HL-60 (cell line): ENCODE measurements around the gene SYT12.

Experiments used
- DNase-seq, 2 experiments: peaks; one replicate each; pipeline ENCODE4 v3.0.0-alpha.2; 2010 to 2020; ENCODE audit warnings: low read depth in 1 of 2, low spot score in 1 of 2
- H3K27ac ChIP-seq: fragments of 250-450 bp; sonication (Bioruptor Pico); replicated peaks from 2 replicates; pipeline ENCODE4 v1.5.1; 2020; ENCODE audit warnings: mild to moderate bottlenecking, moderate library complexity
- H3K27me3 ChIP-seq: fragments of 250-450 bp; sonication (Bioruptor Pico); 2 replicates; pipeline ENCODE4 v1.5.1; 2021; ENCODE audit warnings: mild to moderate bottlenecking, moderate library complexity; ENCODE audit not compliant: insufficient read depth, poor library complexity, severe bottlenecking
- H3K4me3 ChIP-seq: replicated peaks from 2 replicates; pipeline ENCODE4 v1.5.1; 2011; ENCODE audit warnings: mild to moderate bottlenecking, control low read depth, low read length; ENCODE audit not compliant: insufficient read depth
- CTCF ChIP-seq: IDR thresholded peaks from one replicate; pipeline ENCODE4 v1.5.1; 2011; ENCODE audit warnings: low read length, control low read depth, inconsistent platforms; ENCODE audit not compliant: insufficient read depth
- GABPA ChIP-seq: IDR thresholded peaks from 2 replicates; pipeline ENCODE4 v1.6.1; 2012; ENCODE audit warnings: low read depth
- POLR2AphosphoS5 ChIP-seq: IDR thresholded peaks from 2 replicates; pipeline ENCODE4 v1.6.1; 2012; ENCODE audit warnings: low read depth
- REST ChIP-seq: IDR thresholded peaks from 2 replicates; pipeline ENCODE4 v1.6.1; 2012; ENCODE audit warnings: low read depth; ENCODE audit not compliant: insufficient replicate concordance
- SPI1 ChIP-seq: IDR thresholded peaks from 2 replicates; pipeline ENCODE4 v1.6.1; 2012; ENCODE audit warnings: low read depth, mild to moderate bottlenecking, borderline replicate concordance

SYT12 gene

GRCh38 chr11:67034350-67034749 is 11.4 kb downstream of the SYT12 start:
- no peak for TF ChIP-seq CTCF
- TF ChIP-seq REST = no peak
- no peak for TF ChIP-seq SPI1
- no peak for TF ChIP-seq GABPA
- no peak for TF ChIP-seq POLR2AphosphoS5
- DNase-seq = no peak
- no peak overlapping the region for H3K27ac ChIP-seq
- peaks cover 21% of the 10 kb centered on the region for H3K27me3 ChIP-seq
- H3K4me3 ChIP-seq = no peak overlapping the region

- Histone ChIP-seq H3K4me3 (no peak overlapping the region), H3K27me3 (peaks cover 5% of the 10 kb centered on the region), H3K27ac (no peak overlapping the region)
- DNase-seq = no peak
- TF ChIP-seq SPI1 = no peak
These were observed 17.2 kb downstream of the SYT12 start for GRCh38 chr11:67040147-67040546.

- no peak for TF ChIP-seq POLR2AphosphoS5
- no peak for TF ChIP-seq REST
- TF ChIP-seq GABPA = no peak
- no peak for TF ChIP-seq SPI1
- no peak for TF ChIP-seq CTCF
- DNase-seq = no peak
- Histone ChIP-seq H3K27me3 (peaks cover 4% of the 10 kb centered on the region), H3K4me3 (no peak overlapping the region), H3K27ac (no peak overlapping the region)
These were observed 18.7 kb downstream of the SYT12 start for GRCh38 chr11:67041602-67042001.

GRCh38 chr11:67043572-67044349 is 20.8 kb downstream of the SYT12 start:
- Histone ChIP-seq H3K27ac (no peak overlapping the region), H3K27me3 (no peaks in the 10 kb centered on the region), H3K4me3 (no peak overlapping the region)
- DNase-seq = no peak
- no peak for TF ChIP-seq REST
- no peak for TF ChIP-seq GABPA
- TF ChIP-seq POLR2AphosphoS5 = no peak
- TF ChIP-seq CTCF = no peak
- TF ChIP-seq SPI1 = no peak
